Tibial nerve (tissue), 4 donors: ENCODE data around the gene ENTPD1.

Experiments used
- CTCF ChIP-seq, 5 experiments: fragments of 200-600 bp in 3 of 5; fragments of 450-650 bp in 2 of 5; sonication (generic) in 3 of 5; IDR thresholded peaks; one replicate each; pipeline ENCODE4 v1.5.1; 2016 to 2019; ENCODE audit warnings: antibody characterized with exemption in 5 of 5, mild to moderate bottlenecking in 3 of 5, moderate library complexity in 2 of 5
- EP300 ChIP-seq, 2 donors: sonication (generic); formaldehyde crosslinking; IDR thresholded peaks; one replicate each; pipeline ENCODE4 v1.6.1; 2017; ENCODE audit warnings: antibody characterized with exemption in 2 of 2, mild to moderate bottlenecking in 1 of 2
- POLR2A ChIP-seq, 2 donors: fragments of 450-650 bp; IDR thresholded peaks; one replicate each; pipeline ENCODE4 v1.6.1; 2017; ENCODE audit warnings: antibody characterized with exemption in 2 of 2, mild to moderate bottlenecking in 2 of 2, moderate library complexity in 2 of 2

- TF ChIP-seq CTCF (IDR thresholded peaks at IDR 0.05) (no peak), EP300 (IDR thresholded peaks at IDR 0.05) (no peak), POLR2A (IDR thresholded peaks at IDR 0.05) (no peak)
These were observed 10.5 kb upstream of the ENTPD1 start for GRCh38 chr10:95745501-95745900.
